ENCODE data around the gene GLO1. TPM values are rescaled to one million over a fixed set of nuclear protein-coding genes. Genes with fewer than 3 reads are reported as not detected.

The GLO1 gene
- total RNA-seq, 1 donor = 154 TPM

- no peak for TF ChIP-seq CTCF (IDR thresholded peaks at IDR 0.05; ENCODE audit: insufficient read depth, low read depth, low read length)
- DNase-seq (ENCODE audit: low read depth) = no peak
Observed at GRCh38 chr6:38730140-38730862, 27.4 kb upstream of the GLO1 start.

GRCh38 chr6:38728203-38728602 lies 25.3 kb upstream of the GLO1 start:
- no peak for DNase-seq (ENCODE audit: low read depth)
- H3K4me3 ChIP-seq (ENCODE audit: low read depth, low read length) = no peak overlapping the region
- TF ChIP-seq CTCF (IDR thresholded peaks at IDR 0.05; ENCODE audit: insufficient read depth, low read depth, low read length) = no peak

More at GRCh38 chr6:38730140-38730862, 27.4 kb upstream of the GLO1 start:
- H3K4me3 ChIP-seq (ENCODE audit: low read depth, low read length) = no peak overlapping the region

- DNase-seq (ENCODE audit: low read depth) = peak; percentile 26
- TF ChIP-seq CTCF (IDR thresholded peaks at IDR 0.05; ENCODE audit: insufficient read depth, low read depth, low read length) = no peak
- no peak overlapping the region for H3K4me3 ChIP-seq (ENCODE audit: low read depth, low read length)
Observed at GRCh38 chr6:38725414-38726183, 22.7 kb upstream of the GLO1 start.

GRCh38 chr6:38724343-38724742 lies 21.4 kb upstream of the GLO1 start:
- DNase-seq (ENCODE audit: low read depth) = no peak
- no peak for TF ChIP-seq CTCF (IDR thresholded peaks at IDR 0.05; ENCODE audit: insufficient read depth, low read depth, low read length)
- H3K4me3 ChIP-seq (ENCODE audit: low read depth, low read length) = no peak overlapping the region

DNA sequence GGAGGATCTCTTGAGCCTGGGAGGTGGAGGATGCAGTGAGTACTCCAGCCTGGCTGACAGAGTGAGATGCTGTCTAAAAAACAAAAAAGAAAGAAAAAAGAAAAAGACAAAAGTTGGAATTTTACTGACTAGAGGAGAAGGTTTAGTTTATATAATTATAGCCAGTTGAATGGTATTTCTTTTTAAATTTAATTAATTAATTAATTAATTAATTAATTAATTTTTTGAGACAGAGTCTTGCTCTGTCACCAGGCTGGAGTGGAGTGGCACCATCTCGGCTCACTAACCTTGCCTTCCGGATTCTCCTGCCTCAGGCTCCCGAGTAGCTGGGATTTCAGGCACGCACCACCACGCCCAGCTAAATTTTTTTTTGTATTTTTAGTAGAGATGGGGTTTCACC lies 20.8 kb upstream of the GLO1 start:
- TF ChIP-seq CTCF (IDR thresholded peaks at IDR 0.05; ENCODE audit: insufficient read depth, low read depth, low read length) = no peak
- no peak for DNase-seq (ENCODE audit: low read depth)
- H3K4me3 ChIP-seq (ENCODE audit: low read depth, low read length) = no peak overlapping the region

- DNase-seq (ENCODE audit: low read depth) = no peak
Observed at GRCh38 chr6:38722727-38723334, 19.9 kb upstream of the GLO1 start.

More at GRCh38 chr6:38722727-38723334, 19.9 kb upstream of the GLO1 start:
- TF ChIP-seq CTCF (IDR thresholded peaks at IDR 0.05; ENCODE audit: insufficient read depth, low read depth, low read length) = no peak
- no peak overlapping the region for H3K4me3 ChIP-seq (ENCODE audit: low read depth, low read length)
